Measurements from ENCODE around the gene GPR4.

GRCh38 chr19:45601524-45602374 is at the start of gene GPR4:
- no peak for TF ChIP-seq CTCF (IDR thresholded peaks at IDR 0.05; ENCODE audit: low read length)
- no peak for TF ChIP-seq EZH2 (IDR thresholded peaks at IDR 0.05; ENCODE audit: borderline replicate concordance, low read length)

Data from OCI-LY1 (cell line).